Breast epithelium (tissue), 4 donors: Measurements from ENCODE around the gene GAN. TPM values are rescaled to one million over a fixed set of nuclear protein-coding genes. Genes with fewer than 3 reads are reported as not detected.

Source experiments
- DNase-seq, 2 donors: peaks; one replicate each; pipeline ENCODE4 v3.0.0-alpha.2; 2019; ENCODE audit warnings: low spot score in 2 of 2
- H3K27ac ChIP-seq, 2 donors: fragments of 200-600 bp; sonication (generic) in 1 of 2; one replicate each; pipeline ENCODE4 v1.5.1; 2016 to 2019; ENCODE audit warnings: mild to moderate bottlenecking in 1 of 2
- H3K27me3 ChIP-seq, 2 donors: fragments of 200-600 bp; sonication (generic) in 1 of 2; one replicate each; pipeline versions ENCODE4 v1.5.1 to v1.6.0; 2017 to 2019; ENCODE audit warnings: control low read depth in 1 of 2, mild to moderate bottlenecking in 1 of 2
- H3K36me3 ChIP-seq: fragments of 200-600 bp; one replicate; pipeline ENCODE4 v1.5.1; 2019
- H3K4me1 ChIP-seq, 2 donors: fragments of 200-600 bp; sonication (generic); one replicate each; pipeline ENCODE4 v1.5.1; 2016 to 2019; ENCODE audit warnings: control low read depth in 1 of 2
- H3K4me3 ChIP-seq, 3 donors: fragments of 200-600 bp; sonication (generic); 1 replicate in 2 of 3; 2 replicates in 1 of 3; pipeline ENCODE4 v1.5.1; 2016 to 2019; ENCODE audit warnings: mild to moderate bottlenecking in 3 of 3, moderate library complexity in 2 of 3
- H3K9me3 ChIP-seq, 2 donors: fragments of 200-600 bp; sonication (generic) in 1 of 2; one replicate each; pipeline ENCODE4 v1.5.1; 2016 to 2019; ENCODE audit warnings: control low read depth in 1 of 2
- POLR2A ChIP-seq: fragments of 450-650 bp; IDR thresholded peaks from one replicate; pipeline ENCODE4 v1.6.1; 2016; ENCODE audit warnings: antibody characterized with exemption, mild to moderate bottlenecking, moderate library complexity
- POLR2AphosphoS5 ChIP-seq, 3 donors: sonication (generic); formaldehyde crosslinking; IDR thresholded peaks; one replicate each; pipeline ENCODE4 v1.6.1; 2017; ENCODE audit warnings: antibody characterized with exemption in 3 of 3
- intact Hi-C: fragments of 100-400 bp; cut with DNase I; formaldehyde crosslinking; loops from one replicate; pipeline ENCODE4 v1.15.1; 2023; ENCODE audit warnings: low total_unique reads
- total RNA-seq, 3 donors: library from RNA; depleted of rRNA; stranded (reverse); fragments of >200 nt; gene quantifications; one replicate each; pipeline ENCODE4 v1.1.0, GENCODE V29; 2016
- TF ChIP-seq, protein P1 (sequence below), 3 donors: fragments of 450-650 bp; IDR thresholded peaks; one replicate each; pipeline ENCODE4 v1.5.1; 2016 to 2017; ENCODE audit warnings: antibody characterized with exemption in 3 of 3, mild to moderate bottlenecking in 3 of 3, moderate library complexity in 3 of 3

GAN gene
- total RNA-seq, 3 donors from 2014 or later, result 7.5 to 15.7 (median 10.8) TPM

DNA sequence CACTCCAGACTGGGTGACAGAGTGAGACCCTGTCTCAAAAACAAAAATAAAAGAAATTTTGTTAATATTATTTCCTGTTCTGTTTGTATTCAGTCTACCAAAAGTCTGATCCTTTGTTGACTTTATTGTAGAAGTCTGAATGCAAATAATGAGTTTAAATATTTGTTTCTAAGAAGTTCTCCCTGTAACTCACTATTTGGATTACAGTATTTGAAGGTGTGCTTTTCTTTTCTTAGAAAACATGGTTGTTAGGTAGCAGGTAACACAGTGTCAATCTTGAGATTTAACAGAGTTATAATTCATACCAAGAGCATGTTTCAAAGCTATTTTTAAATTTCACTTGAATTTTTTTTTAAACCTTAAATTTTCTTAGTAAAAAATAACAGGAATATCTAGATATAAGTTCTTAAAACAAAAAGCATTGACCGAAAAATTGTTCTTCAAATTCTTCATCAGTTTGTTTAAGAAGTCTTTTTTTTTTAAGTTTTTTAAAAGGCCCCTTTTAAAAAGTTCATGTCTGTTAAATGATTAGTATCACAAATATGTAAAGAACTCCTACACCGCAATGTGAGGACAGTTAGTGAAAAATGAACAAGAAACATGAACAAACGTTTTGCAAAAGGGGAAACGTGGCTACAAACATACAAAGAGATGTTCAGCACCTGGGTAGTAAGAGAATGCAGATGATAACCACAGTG lies 35.0 kb downstream of the GAN start:
- H3K4me3 ChIP-seq, result no peak overlapping the region
- no peaks in the 10 kb centered on the region for H3K4me1 ChIP-seq
- TF ChIP-seq POLR2A (no peak), POLR2AphosphoS5 (IDR thresholded peaks at IDR 0.05) (no peak)
- TF ChIP-seq, protein P1, sequence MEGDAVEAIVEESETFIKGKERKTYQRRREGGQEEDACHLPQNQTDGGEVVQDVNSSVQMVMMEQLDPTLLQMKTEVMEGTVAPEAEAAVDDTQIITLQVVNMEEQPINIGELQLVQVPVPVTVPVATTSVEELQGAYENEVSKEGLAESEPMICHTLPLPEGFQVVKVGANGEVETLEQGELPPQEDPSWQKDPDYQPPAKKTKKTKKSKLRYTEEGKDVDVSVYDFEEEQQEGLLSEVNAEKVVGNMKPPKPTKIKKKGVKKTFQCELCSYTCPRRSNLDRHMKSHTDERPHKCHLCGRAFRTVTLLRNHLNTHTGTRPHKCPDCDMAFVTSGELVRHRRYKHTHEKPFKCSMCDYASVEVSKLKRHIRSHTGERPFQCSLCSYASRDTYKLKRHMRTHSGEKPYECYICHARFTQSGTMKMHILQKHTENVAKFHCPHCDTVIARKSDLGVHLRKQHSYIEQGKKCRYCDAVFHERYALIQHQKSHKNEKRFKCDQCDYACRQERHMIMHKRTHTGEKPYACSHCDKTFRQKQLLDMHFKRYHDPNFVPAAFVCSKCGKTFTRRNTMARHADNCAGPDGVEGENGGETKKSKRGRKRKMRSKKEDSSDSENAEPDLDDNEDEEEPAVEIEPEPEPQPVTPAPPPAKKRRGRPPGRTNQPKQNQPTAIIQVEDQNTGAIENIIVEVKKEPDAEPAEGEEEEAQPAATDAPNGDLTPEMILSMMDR (IDR thresholded peaks at IDR 0.05), result no peak
- H3K36me3 ChIP-seq, result no peaks in the 10 kb centered on the region
- peaks cover 14 to 25% of the 10 kb centered on the region in 2 donors for H3K9me3 ChIP-seq
- H3K27me3 ChIP-seq, result no peaks in the 10 kb centered on the region
- no peak for DNase-seq
- intact Hi-C loops, result loop anchor here (10.0 kb wide), 1 partner anchor 705 kb away; no protein-coding TSS in a partner anchor
- no peak overlapping the region for H3K27ac ChIP-seq

DNA sequence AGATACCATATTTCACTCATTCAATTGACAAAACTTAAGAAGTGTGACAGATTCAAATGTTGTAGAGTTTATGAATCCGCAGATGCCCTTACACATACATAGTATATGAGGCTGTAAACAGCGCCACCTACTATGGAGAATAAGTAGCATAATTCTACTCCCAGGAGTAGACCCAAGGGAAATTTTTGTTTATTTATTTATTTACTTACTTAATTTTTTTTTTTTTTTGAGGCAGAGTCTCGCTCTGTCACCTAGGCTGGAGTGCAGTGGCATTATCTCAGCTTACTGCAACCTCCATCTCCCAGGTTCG lies 35.5 kb downstream of the GAN start:
- H3K36me3 ChIP-seq, result no peaks in the 10 kb centered on the region
- peaks cover 13 to 21% of the 10 kb centered on the region in 2 donors for H3K9me3 ChIP-seq
- TF ChIP-seq POLR2A, result no peak
- TF ChIP-seq POLR2AphosphoS5 (IDR thresholded peaks at IDR 0.05), result no peak
- TF ChIP-seq, protein P1 (IDR thresholded peaks at IDR 0.05), result no peak
- intact Hi-C loops, result no loop called here
- H3K4me3 ChIP-seq, result no peak overlapping the region
- no peak overlapping the region for H3K27ac ChIP-seq
- no peaks in the 10 kb centered on the region for H3K4me1 ChIP-seq
- DNase-seq, result no peak
- H3K27me3 ChIP-seq, result no peaks in the 10 kb centered on the region

DNA sequence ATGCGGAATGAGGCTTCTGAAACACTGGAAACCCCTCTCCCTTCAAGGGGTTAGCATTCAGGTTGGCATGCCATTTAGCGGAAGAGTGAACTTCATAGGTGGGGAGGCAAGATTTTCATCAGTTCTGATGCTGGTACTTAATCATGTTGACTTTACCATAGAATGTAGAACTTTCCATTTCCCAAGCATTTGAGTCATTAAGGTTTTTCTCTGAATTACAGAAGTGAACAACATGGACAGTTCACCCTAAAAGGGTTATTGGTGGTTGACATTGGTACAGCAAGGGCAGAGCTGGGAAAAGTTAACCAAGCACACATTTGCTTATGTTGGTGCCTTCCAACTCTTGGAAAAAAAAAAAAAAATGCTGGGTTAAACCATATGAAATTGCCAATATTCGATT lies 39.1 kb downstream of the GAN start:
- Histone ChIP-seq H3K4me1 (no peaks in the 10 kb centered on the region), H3K36me3 (no peaks in the 10 kb centered on the region), H3K27me3 (no peaks in the 10 kb centered on the region), H3K9me3 (no peaks in the 10 kb centered on the region), H3K27ac (peak overlapping the region in 1 of 2 donors; percentile 25), H3K4me3 (no peak overlapping the region)
- no peak for DNase-seq
- TF ChIP-seq POLR2AphosphoS5 (IDR thresholded peaks at IDR 0.05) (no peak), POLR2A (no peak)
- TF ChIP-seq, protein P1 (IDR thresholded peaks at IDR 0.05), result no peak
- intact Hi-C loops, result no loop called here

DNA sequence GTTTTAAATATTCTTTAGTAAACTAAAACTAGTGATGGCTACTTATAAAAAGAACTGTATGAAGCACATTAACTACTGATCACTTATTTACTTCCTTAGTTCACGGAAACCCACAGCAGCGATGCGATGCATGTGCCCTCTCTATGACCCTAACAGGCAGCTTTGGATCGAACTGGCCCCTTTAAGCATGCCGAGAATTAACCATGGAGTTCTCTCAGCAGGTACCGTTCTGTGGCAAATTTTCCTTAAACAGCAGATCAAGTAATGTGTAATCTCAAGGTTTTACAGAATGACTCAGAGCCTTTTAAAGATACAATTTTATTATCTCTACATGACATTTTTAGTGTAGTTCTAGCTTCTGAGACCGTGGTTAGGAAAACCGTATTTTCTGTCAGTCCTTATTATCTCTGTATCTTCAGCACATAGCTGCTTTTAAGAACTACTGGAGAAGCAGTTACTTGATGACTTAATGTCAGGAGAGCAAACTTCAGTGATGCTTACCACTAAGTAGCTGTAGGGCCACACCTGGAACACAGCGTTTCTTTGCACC lies 43.0 kb downstream of the GAN start:
- H3K36me3 ChIP-seq, result no peaks in the 10 kb centered on the region
- H3K4me3 ChIP-seq, result no peak overlapping the region
- no peaks in the 10 kb centered on the region for H3K27me3 ChIP-seq
- H3K9me3 ChIP-seq, result no peaks in the 10 kb centered on the region
- intact Hi-C loops, result no loop called here
- TF ChIP-seq, protein P1 (IDR thresholded peaks at IDR 0.05), result no peak
- no peak for TF ChIP-seq POLR2AphosphoS5 (IDR thresholded peaks at IDR 0.05)
- TF ChIP-seq POLR2A, result no peak
- H3K27ac ChIP-seq, result no peak overlapping the region
- DNase-seq, result no peak
- H3K4me1 ChIP-seq, result no peaks in the 10 kb centered on the region

DNA sequence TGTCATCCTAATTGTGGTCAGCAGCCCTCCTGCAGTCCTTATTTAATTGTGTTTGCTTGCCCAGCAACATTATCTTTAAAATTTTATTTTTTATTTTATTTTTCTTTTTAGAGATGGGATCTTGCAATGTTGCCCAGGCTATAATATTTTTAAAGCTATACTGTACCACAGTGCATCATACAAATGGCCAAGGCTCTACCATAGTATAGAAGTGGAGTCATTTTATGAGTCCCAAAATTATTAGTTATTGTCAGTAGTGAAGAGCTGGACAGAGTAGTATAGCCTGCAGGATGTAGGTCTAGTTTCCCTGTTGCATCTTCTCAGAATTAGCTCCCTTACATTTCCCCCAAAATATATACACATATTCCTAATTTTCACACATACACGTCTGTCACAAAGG lies 44.1 kb downstream of the GAN start:
- H3K36me3 ChIP-seq, result no peaks in the 10 kb centered on the region
- no peak overlapping the region for H3K27ac ChIP-seq
- no peak overlapping the region for H3K4me3 ChIP-seq
- no peaks in the 10 kb centered on the region for H3K9me3 ChIP-seq
- intact Hi-C loops, result no loop called here
- H3K4me1 ChIP-seq, result no peaks in the 10 kb centered on the region
- TF ChIP-seq, protein P1 (IDR thresholded peaks at IDR 0.05), result no peak
- TF ChIP-seq POLR2AphosphoS5 (IDR thresholded peaks at IDR 0.05) (no peak), POLR2A (no peak)
- no peak for DNase-seq
- H3K27me3 ChIP-seq, result no peaks in the 10 kb centered on the region
